Stomach (tissue), 9 donors: ENCODE results near the gene ARRDC3. TPM values are rescaled to one million over a fixed set of nuclear protein-coding genes. Genes with fewer than 3 reads are reported as not detected.

ENCODE experiments used
- DNase-seq, 2 donors: peaks; one replicate each; pipeline versions ENCODE4 v3.0.0 to v3.0.0-alpha.2; 2013 to 2019
- H3K27ac ChIP-seq, 5 donors: fragments of 200-600 bp in 4 of 5; sonication (generic) in 4 of 5; one replicate each; pipeline ENCODE4 v1.5.1; 2013 to 2019; ENCODE audit warnings: mild to moderate bottlenecking in 1 of 5, moderate library complexity in 1 of 5
- H3K27me3 ChIP-seq, 3 donors: fragments of 200-600 bp; sonication (generic); one replicate each; pipeline ENCODE4 v1.5.1; 2017 to 2019; ENCODE audit warnings: mixed run types in 1 of 3
- H3K36me3 ChIP-seq, 4 donors: fragments of 200-600 bp; sonication (generic); 1 replicate in 3 of 4; 2 replicates in 1 of 4; pipeline ENCODE4 v1.5.1; 2016 to 2019
- H3K4me1 ChIP-seq, 4 donors: fragments of 200-600 bp; sonication (generic); one replicate each; pipeline ENCODE4 v1.5.1; 2016 to 2019
- H3K4me3 ChIP-seq, 4 donors: fragments of 200-600 bp; sonication (generic) in 3 of 4; one replicate each; pipeline ENCODE4 v1.5.1; 2016 to 2019; ENCODE audit warnings: mild to moderate bottlenecking in 1 of 4
- H3K9me3 ChIP-seq, 4 donors: fragments of 200-600 bp; sonication (generic); one replicate each; pipeline ENCODE4 v1.5.1; 2016 to 2019
- EP300 ChIP-seq: sonication (generic); formaldehyde crosslinking; IDR thresholded peaks from one replicate; pipeline ENCODE4 v1.6.1; 2017; ENCODE audit warnings: antibody characterized with exemption
- POLR2A ChIP-seq, 4 donors: fragments of 450-650 bp; IDR thresholded peaks; one replicate each; pipeline ENCODE4 v1.6.1; 2016; ENCODE audit warnings: antibody characterized with exemption in 4 of 4, control low read depth in 2 of 4, mild to moderate bottlenecking in 1 of 4, moderate library complexity in 1 of 4
- POLR2AphosphoS5 ChIP-seq, 3 donors: sonication (generic); formaldehyde crosslinking; IDR thresholded peaks; one replicate each; pipeline ENCODE4 v1.6.1; 2016; ENCODE audit warnings: antibody characterized with exemption in 3 of 3
- WGBS, 5 donors: extraction: QIAGEN DNeasy Blood & Tissue Kit in 3 of 5; methylation state at CpG; one replicate each; pipeline versions ENCODE4 v1.1.5 to v1.1.7; 2013 to 2018; 5-methylcytosine and 5-hydroxymethylcytosine counted together
- intact Hi-C: fragments of 100-400 bp; cut with DNase I; formaldehyde crosslinking; loops from one replicate; pipeline ENCODE4 v1.15.1; 2023; ENCODE audit warnings: low total_unique reads
- polyA plus RNA-seq, 3 donors: library from polyadenylated mRNA; stranded (reverse); fragments of 200-250 nt; gene quantifications; one replicate each; pipeline ENCODE4 v1.2.3, GENCODE V29; 2013
- total RNA-seq, 5 donors: library from RNA; depleted of rRNA; stranded (reverse); fragments of >200 nt; gene quantifications; one replicate each; pipeline versions ENCODE4 v1.1.0 to v1.2.3, GENCODE V29; 2014 to 2016
- TF ChIP-seq, protein P1 (sequence below), 7 experiments: fragments of 450-650 bp in 4 of 7; fragments of 200-600 bp in 3 of 7; sonication (generic) in 3 of 7; IDR thresholded peaks; one replicate each; pipeline ENCODE4 v1.5.1; 2016 to 2019; ENCODE audit warnings: antibody characterized with exemption in 7 of 7, control low read depth in 2 of 7, mild to moderate bottlenecking in 1 of 7
- donor health status: healthy with polysubstance abuse.
- donor health status: Bipolar disorder and iron deficiency.
- donor health status: healthy.

ARRDC3 gene
- total and polyA plus RNA-seq, 8 donors, result 8.7 to 188 (median 28.5) TPM

DNA sequence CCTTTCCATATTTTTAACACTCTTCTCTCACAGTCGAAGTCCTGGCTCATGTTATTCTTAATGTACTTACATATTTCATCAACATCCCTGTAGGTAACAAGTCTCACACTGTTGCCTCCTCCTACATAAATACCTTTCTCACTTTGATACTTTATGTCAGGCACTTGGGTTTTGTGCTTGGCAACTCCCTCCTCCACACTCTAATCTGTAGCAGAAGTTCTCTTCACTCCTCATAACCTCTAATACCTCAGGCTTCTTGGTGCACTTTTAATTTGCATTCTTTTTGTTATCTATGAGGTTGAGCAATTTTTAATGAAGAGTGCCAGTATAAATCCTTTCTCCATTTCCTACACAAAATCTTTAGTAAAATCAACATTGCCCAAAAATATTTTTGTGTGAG is 24.1 kb upstream of the ARRDC3 start:
- DNase-seq, result no peak
- H3K4me1 ChIP-seq, result no peaks in the 10 kb centered on the region
- H3K9me3 ChIP-seq, result no peaks in the 10 kb centered on the region
- 89 to 100% (median 95%) methylated on average over 1 of the region's 1 CpG for WGBS, 5 donors
- H3K27me3 ChIP-seq, result no peaks in the 10 kb centered on the region
- H3K4me3 ChIP-seq, result no peak overlapping the region
- H3K36me3 ChIP-seq, result no peaks in the 10 kb centered on the region
- intact Hi-C loops, result no loop called here
- TF ChIP-seq EP300 (no peak), POLR2A (IDR thresholded peaks at IDR 0.05) (no peak), POLR2AphosphoS5 (IDR thresholded peaks at IDR 0.05) (no peak)
- TF ChIP-seq, protein P1, sequence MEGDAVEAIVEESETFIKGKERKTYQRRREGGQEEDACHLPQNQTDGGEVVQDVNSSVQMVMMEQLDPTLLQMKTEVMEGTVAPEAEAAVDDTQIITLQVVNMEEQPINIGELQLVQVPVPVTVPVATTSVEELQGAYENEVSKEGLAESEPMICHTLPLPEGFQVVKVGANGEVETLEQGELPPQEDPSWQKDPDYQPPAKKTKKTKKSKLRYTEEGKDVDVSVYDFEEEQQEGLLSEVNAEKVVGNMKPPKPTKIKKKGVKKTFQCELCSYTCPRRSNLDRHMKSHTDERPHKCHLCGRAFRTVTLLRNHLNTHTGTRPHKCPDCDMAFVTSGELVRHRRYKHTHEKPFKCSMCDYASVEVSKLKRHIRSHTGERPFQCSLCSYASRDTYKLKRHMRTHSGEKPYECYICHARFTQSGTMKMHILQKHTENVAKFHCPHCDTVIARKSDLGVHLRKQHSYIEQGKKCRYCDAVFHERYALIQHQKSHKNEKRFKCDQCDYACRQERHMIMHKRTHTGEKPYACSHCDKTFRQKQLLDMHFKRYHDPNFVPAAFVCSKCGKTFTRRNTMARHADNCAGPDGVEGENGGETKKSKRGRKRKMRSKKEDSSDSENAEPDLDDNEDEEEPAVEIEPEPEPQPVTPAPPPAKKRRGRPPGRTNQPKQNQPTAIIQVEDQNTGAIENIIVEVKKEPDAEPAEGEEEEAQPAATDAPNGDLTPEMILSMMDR (IDR thresholded peaks at IDR 0.05), result no peak
- no peak overlapping the region for H3K27ac ChIP-seq

DNA sequence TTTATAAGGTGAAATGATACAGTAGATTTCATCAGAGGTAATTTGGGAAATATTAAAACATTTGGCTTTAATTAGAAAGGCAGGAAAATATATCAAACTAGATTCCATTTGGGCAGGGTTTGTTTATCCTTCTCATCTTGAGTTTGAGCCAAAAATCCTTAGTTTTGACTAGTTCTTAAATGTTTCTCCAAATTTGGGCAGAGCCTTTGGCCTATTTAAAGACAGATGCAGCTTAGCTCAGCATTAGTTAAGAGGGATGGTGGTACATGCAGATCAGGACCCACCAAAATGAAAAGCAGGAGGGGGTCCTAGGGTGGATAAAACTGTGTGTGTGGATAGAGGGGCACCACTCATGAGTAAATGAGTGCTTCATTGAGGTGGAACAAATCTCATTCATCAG is 20.3 kb upstream of the ARRDC3 start:
- intact Hi-C loops, result no loop called here
- Histone ChIP-seq H3K4me3 (no peak overlapping the region), H3K9me3 (no peaks in the 10 kb centered on the region), H3K27ac (no peak overlapping the region), H3K36me3 (no peaks in the 10 kb centered on the region), H3K4me1 (no peaks in the 10 kb centered on the region), H3K27me3 (no peaks in the 10 kb centered on the region)
- no peak for DNase-seq
- TF ChIP-seq, protein P1 (IDR thresholded peaks at IDR 0.05), result no peak
- TF ChIP-seq POLR2A (IDR thresholded peaks at IDR 0.05), result no peak
- TF ChIP-seq POLR2AphosphoS5 (IDR thresholded peaks at IDR 0.05), result no peak
- TF ChIP-seq EP300, result no peak

DNA sequence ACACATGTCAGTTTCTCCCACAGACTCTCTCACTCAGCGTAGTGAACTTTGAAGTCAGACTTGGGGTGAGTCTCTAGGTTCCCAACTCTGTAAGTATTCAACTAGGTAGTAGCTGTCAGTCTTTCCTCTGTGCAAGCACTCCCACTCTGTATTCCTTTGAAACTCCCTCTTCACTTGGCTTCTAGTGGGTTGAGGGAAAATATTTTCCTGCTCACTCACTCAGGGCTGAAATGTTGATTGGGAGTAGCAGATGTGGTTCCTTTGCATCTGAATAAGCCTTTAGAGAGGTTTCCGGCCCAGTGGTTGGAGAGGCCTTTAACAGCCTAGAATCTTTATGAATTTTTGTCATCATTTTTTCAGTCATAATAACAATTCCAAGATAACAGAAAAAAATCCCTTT is 18.1 kb upstream of the ARRDC3 start:
- no peak for TF ChIP-seq POLR2A (IDR thresholded peaks at IDR 0.05)
- TF ChIP-seq EP300, result no peak
- no peak for TF ChIP-seq POLR2AphosphoS5 (IDR thresholded peaks at IDR 0.05)
- TF ChIP-seq, protein P1 (IDR thresholded peaks at IDR 0.05), result no peak
- WGBS, 5 donors, result 92 to 100% (median 97%) methylated on average over 2 of the region's 2 CpGs
- no peak for DNase-seq

GRCh38 chr5:91397791-91398190 is 14.7 kb upstream of the ARRDC3 start:
- no peaks in the 10 kb centered on the region for H3K4me1 ChIP-seq
- no peak for DNase-seq
- intact Hi-C loops, result no loop called here
- H3K27me3 ChIP-seq, result no peaks in the 10 kb centered on the region
- H3K36me3 ChIP-seq, result no peaks in the 10 kb centered on the region
- H3K27ac ChIP-seq, result no peak overlapping the region
- TF ChIP-seq EP300 (no peak), POLR2A (IDR thresholded peaks at IDR 0.05) (no peak), POLR2AphosphoS5 (IDR thresholded peaks at IDR 0.05) (no peak)
- TF ChIP-seq, protein P1 (IDR thresholded peaks at IDR 0.05), result no peak
- no peaks in the 10 kb centered on the region for H3K9me3 ChIP-seq
- no peak overlapping the region for H3K4me3 ChIP-seq

More for the DNA sequence above, 18.1 kb upstream of the ARRDC3 start:
- H3K9me3 ChIP-seq, result no peaks in the 10 kb centered on the region
- intact Hi-C loops, result no loop called here
- H3K27me3 ChIP-seq, result no peaks in the 10 kb centered on the region
- no peaks in the 10 kb centered on the region for H3K4me1 ChIP-seq
- no peak overlapping the region for H3K27ac ChIP-seq
- no peak overlapping the region for H3K4me3 ChIP-seq
- no peaks in the 10 kb centered on the region for H3K36me3 ChIP-seq
